HepG2 (cell line): ENCODE data around the gene GMPPA.

Experiments
- FOXM1 ChIP-seq: sonication (generic); formaldehyde crosslinking; IDR thresholded peaks from 2 replicates; pipeline ENCODE4 v1.5.0; 2020; ENCODE audit warnings: missing genetic modification reagents
- KDM2A ChIP-seq: sonication (generic); formaldehyde crosslinking; IDR thresholded peaks from 2 replicates; pipeline ENCODE4 v1.4.0; 2020; ENCODE audit warnings: low read depth, missing genetic modification reagents, borderline replicate concordance
- RFXAP ChIP-seq: sonication (generic); formaldehyde crosslinking; IDR thresholded peaks from 2 replicates; pipeline ENCODE4 v1.4.0; 2020; ENCODE audit warnings: missing genetic modification reagents, borderline replicate concordance
- TF ChIP-seq, protein P1 (sequence below): sonication (generic); formaldehyde crosslinking; IDR thresholded peaks from 2 replicates; pipeline ENCODE4 v1.8.1; 2023; ENCODE audit warnings: missing genetic modification reagents, inconsistent platforms, borderline replicate concordance

- TF ChIP-seq KDM2A (CRISPR knock-in tag) (no peak), FOXM1 (CRISPR knock-in tag) (no peak), RFXAP (no peak)
- TF ChIP-seq, protein P1, sequence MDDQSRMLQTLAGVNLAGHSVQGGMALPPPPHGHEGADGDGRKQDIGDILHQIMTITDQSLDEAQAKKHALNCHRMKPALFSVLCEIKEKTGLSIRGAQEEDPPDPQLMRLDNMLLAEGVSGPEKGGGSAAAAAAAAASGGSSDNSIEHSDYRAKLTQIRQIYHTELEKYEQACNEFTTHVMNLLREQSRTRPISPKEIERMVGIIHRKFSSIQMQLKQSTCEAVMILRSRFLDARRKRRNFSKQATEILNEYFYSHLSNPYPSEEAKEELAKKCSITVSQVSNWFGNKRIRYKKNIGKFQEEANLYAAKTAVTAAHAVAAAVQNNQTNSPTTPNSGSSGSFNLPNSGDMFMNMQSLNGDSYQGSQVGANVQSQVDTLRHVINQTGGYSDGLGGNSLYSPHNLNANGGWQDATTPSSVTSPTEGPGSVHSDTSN (CRISPR knock-in tag) = no peak
Observed at GRCh38 chr2:219533930-219534661, 35.4 kb downstream of the GMPPA start.
